GM19455 (cell line): Measurements from ENCODE around the gene FAM187B.

Experiments used
- ATAC-seq: cut with Tn5 transposase; IDR thresholded peaks from one replicate; pipeline ENCODE4 v1.9.1; 2021; ENCODE audit not compliant: unreplicated experiment

Gene FAM187B

GRCh38 chr19:35228177-35228930 is at the start of gene FAM187B:
Gene FAM187B, minus strand, starts transcription at chr19:35228739. Its CDS starts 59 bp downstream, at chr19:35228680.
- ATAC-seq, result no peak

DNA sequence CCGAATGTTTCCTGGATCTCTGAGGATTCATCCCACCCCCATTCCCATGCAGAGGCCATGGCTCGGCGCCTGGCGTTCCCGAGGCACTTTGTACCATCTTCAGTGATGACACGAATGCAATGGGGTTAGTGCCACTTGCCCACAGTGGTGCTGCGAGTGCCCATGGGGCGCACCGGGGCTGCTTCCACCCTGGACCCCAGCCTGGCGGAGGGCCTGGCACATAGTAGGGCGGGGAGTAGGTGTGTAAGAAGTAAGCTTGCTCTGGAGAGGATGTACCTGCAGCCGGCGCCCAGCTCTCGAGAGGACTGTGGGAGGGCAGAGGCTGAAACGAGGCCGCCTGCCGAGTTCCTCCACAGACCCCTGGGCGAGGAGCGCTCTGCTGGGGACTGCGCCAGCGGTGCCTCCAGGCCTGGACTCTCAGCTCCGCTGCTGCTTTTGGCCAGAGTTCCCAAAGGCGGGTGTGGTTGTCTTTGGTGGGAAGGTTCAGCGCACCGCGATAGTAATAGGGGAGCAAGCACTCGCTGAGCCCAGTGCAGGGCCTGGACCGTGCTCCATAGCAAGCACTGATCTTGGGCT is 48.3 kb upstream of the FAM187B start:
- no peak for ATAC-seq

GRCh38 chr19:35274323-35274722 is 45.8 kb upstream of the FAM187B start:
- no peak for ATAC-seq

GRCh38 chr19:35273686-35274259 is 45.2 kb upstream of the FAM187B start:
- no peak for ATAC-seq

DNA sequence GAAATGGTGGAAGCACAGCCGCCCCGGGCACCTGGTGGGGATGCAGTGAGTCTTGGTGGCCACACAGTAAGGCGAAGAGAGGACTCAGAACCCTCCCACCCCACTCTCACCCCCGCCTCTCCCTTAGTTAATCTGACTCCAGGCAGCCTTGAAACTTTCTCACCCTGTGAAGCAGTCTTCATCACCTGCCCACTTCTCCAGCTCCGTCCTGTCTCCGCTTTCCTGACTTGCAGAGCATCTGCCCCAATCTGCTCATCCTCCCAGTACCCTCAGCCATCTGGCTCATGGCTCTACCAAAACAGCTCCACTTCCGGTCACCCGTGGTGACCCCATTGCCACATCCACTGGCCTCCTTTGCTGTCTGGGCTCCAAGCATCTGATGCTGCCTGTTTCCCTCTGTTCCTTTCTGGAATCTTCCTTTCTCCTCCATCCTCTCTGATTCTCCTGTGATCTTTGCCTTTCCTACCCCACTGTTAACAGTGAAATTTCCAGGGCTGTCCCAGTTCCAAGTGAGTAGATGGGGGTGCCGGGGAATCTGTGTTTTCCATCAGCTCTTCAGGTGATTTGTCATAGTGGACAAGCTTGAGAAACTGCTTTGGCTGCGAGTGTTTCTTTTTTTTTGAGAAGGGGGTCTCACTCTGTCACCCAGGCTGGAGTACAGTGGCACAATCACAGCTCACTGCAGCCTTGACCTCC is 44.6 kb upstream of the FAM187B start:
- ATAC-seq, result no peak

- ATAC-seq, result no peak
Observed at GRCh38 chr19:35272122-35272719, 43.7 kb upstream of the FAM187B start.

DNA sequence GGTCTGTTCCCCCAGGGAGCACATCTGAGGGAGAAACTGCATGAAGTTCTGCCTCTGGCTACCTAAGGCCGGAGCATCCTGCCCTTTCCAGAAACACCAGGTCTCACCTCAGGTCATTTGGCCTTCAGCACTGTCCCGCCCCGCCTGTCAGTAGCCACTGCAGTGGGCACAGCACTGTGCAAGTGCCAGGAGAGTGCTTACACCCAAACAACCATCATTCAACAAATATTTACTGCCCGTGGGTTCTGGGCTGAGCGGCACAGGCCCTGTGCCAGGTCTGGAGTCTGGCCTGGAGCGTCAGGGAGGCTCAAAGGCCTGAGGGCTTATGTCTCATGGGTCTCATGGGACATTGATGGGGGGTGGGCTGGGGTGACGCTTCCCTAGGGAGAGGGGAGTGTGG is 43.0 kb upstream of the FAM187B start:
- no peak for ATAC-seq

DNA sequence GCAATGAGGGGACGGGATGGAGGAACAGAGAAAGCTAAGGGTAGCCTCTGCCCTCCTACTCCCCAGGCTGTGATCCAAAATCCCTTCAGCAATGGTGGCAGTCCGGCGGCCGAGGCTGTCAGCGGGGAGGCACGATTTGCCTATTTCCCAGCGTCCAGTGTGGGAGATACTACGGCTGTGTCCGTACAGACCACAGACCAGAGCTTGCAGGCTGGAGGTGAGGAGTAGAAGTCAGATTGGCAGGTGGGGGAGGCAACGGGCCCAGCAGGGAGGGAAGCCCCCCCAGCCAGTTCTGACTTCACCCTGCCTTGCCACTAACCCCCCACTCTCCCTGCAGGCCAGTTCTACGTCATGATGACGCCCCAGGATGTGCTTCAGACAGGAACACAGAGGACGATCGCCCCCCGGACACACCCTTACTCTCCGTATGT is 41.9 kb upstream of the FAM187B start:
- ATAC-seq, result no peak

DNA sequence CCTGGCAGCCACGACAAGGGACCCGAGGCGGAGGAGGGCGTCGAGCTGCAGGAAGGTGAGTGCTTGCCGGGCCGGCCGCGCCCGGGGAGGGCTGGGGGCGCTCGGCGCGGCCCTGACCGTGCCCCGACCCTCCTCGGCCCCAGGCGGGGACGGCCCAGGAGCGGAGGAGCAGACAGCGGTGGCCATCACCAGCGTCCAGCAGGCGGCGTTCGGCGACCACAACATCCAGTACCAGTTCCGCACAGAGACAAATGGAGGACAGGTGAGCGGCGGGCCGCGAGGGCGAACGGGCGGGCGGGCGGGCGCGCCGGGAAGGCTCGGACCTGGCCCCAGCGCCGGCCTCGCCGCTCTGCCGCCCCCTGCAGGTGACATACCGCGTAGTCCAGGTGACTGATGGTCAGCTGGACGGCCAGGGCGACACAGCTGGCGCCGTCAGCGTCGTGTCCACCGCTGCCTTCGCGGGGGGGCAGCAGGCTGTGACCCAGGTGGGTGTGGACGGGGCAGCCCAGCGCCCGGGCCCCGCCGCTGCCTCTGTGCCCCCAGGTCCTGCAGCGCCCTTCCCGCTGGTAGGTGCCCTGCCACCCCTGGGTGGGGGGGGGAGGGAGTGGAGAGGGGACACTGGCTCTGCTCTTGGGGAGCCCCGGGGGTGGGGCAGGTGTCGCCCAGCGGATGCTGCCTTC is 41.0 kb upstream of the FAM187B start:
- ATAC-seq, result peak; percentile 41

GRCh38 chr19:35268536-35269437 is 40.2 kb upstream of the FAM187B start, which contains the start of gene USF2:
Gene USF2, plus strand, starts transcription at chr19:35268962. Its CDS starts 140 bp downstream, at chr19:35269102.
- ATAC-seq, result peak; percentile 20

GRCh38 chr19:35267818-35268535 is 39.4 kb upstream of the FAM187B start:
- ATAC-seq, result peak; percentile 39

DNA sequence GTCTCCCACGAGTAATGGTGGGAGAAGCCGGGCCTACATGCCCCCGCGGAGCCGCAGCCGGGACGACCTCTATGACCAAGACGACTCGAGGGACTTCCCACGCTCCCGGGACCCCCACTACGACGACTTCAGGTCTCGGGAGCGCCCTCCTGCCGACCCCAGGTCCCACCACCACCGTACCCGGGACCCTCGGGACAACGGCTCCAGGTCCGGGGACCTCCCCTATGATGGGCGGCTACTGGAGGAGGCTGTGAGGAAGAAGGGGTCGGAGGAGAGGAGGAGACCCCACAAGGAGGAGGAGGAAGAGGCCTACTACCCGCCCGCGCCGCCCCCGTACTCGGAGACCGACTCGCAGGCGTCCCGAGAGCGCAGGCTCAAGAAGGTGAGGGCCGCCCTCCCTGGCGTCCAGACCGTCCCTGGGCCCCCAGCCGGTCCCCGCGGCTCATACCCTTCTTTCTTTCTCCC is 38.8 kb upstream of the FAM187B start:
- no peak for ATAC-seq

- ATAC-seq, result no peak
Observed at GRCh38 chr19:35266520-35267352, 38.2 kb upstream of the FAM187B start.

- no peak for ATAC-seq
Observed at GRCh38 chr19:35265900-35266519, 37.5 kb upstream of the FAM187B start.

DNA sequence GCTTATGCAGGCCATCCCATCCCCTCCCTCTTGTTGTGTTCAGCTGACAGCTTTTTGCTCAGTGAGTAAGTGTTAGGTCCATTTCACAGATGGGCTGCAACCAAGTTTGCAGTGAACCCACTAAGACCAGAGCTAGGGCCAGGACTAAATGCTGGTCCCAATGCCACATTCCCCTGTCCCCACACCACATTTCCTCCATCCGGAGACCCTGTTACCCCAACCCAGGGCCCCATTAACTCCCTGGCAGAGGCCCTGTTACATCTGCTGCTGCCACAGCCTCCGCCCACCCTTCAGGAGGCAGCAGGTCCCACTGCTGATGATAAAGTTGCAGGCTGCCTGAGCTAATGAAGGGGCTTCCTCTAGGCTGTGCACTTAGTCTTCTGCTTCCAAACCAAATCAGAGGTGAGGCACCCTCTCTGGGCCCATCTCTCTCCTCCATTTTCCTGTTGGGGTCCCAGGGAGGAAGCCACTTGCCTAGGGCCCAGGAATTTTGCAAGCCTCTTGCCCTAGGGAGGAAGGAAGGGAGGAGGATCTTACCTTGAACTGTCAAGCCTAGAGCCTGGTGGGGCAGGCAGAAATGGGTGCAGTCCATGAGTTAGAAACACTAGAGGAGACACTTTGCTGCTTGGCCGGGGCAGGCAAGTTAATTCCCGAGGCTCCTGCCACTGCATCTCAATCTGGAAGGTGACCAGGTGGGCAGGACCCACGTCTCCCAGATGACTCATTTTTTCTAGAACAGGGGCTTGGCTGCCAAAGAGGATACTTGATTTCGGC is 36.8 kb upstream of the FAM187B start:
- no peak for ATAC-seq

- ATAC-seq, result no peak
Observed at GRCh38 chr19:35264268-35265125, 36.0 kb upstream of the FAM187B start.
